ENCODE data around the gene MYT1. TPM values are rescaled to one million over a fixed set of nuclear protein-coding genes. Genes with fewer than 3 reads are reported as not detected.

Gene MYT1
- total and polyA plus RNA-seq, 2 of the 8 experiments (the other 6 are each of a cell fraction or from before 2014, with no cell fraction given), result 0.63 to 2.0 TPM

GRCh38 chr20:64240243-64241015 lies 76.2 kb downstream of the MYT1 start:
- no peak overlapping the region for H2BK20ac ChIP-seq (ENCODE audit: low read length)
- no peak overlapping the region for H3K18ac ChIP-seq (ENCODE audit: extremely low read depth, low read length)
- no peak overlapping the region for H3K4ac ChIP-seq (replicated peaks; ENCODE audit: insufficient read length, low read depth, low read length)
- H3K4me3 ChIP-seq (ENCODE audit: extremely low read depth in 1 of 4, insufficient read depth in 2 of 4, low read depth in 3 of 4, low read length in 4 of 4), result no peak overlapping the region
- no peaks in the 10 kb centered on the region for H4K20me1 ChIP-seq (replicated peaks in 1 of 2; ENCODE audit: control insufficient read depth in 1 of 2, insufficient read depth in 2 of 2, low read length in 2 of 2)
- no peaks in the 10 kb centered on the region for H3K23me2 ChIP-seq (ENCODE audit: low read depth, low read length)
- no peak overlapping the region for H2BK12ac ChIP-seq (ENCODE audit: low read depth, low read length)
- H2BK15ac ChIP-seq (ENCODE audit: low read length), result no peak overlapping the region
- H3K4me1 ChIP-seq (replicated peaks in 1 of 4; ENCODE audit: control insufficient read depth in 3 of 4, insufficient read depth in 4 of 4, low read length in 3 of 4), result no peaks in the 10 kb centered on the region
- H4K8ac ChIP-seq (ENCODE audit: extremely low read depth, insufficient read depth, low read length), result no peak overlapping the region
- no peak overlapping the region for H3K27ac ChIP-seq (ENCODE audit: low read depth, low read length)
- H4K5ac ChIP-seq (ENCODE audit: insufficient read length, low read depth, low read length), result no peak overlapping the region
- no peak overlapping the region for H3K9ac ChIP-seq (replicated peaks in 1 of 4; ENCODE audit: extremely low read depth in 1 of 4, low read depth in 3 of 4, low read length in 3 of 4)
- H3K79me2 ChIP-seq (ENCODE audit: control insufficient read depth in 1 of 2, insufficient read depth in 2 of 2, low read length in 2 of 2), result no peaks in the 10 kb centered on the region
- WGBS, 2 experiments (ENCODE audit: extremely low coverage in 1 of 2, insufficient coverage in 1 of 2, insufficient read length in 1 of 2, insufficient replicate concordance in 2 of 2, low coverage in 1 of 2, low lambda C conversion rate in 2 of 2, missing lambda C conversion rate in 1 of 2), result 97% methylated on average over 19 of the region's 26 CpGs; no CpG with 5 or more reads in 1 of the 2 experiments
- DNase-seq (ENCODE audit: low read depth in 1 of 2, low spot score in 2 of 2) (no peak), FAIRE-seq (no peak)
- no peak overlapping the region for H3K14ac ChIP-seq (ENCODE audit: insufficient read length)
- no peak overlapping the region for H4K91ac ChIP-seq (replicated peaks; ENCODE audit: insufficient read length, low read length)
- peaks cover 3 to 17% of the 10 kb centered on the region in 2 experiments; a peak in 2 of 4 replicates for H3K9me3 ChIP-seq (ENCODE audit: insufficient read depth in 2 of 2, low read depth in 1 of 2, low read length in 1 of 2)
- H3K27me3 ChIP-seq (replicated peaks in 1 of 4; ENCODE audit: control insufficient read depth in 3 of 4, extremely low read depth in 1 of 4, insufficient read depth in 3 of 4, low read length in 3 of 4), result no peaks in the 10 kb centered on the region; a peak in 2 of 7 replicates
- no peak overlapping the region for H3K23ac ChIP-seq (ENCODE audit: insufficient read length)
- H3K79me1 ChIP-seq (ENCODE audit: low read depth, low read length), result no peaks in the 10 kb centered on the region
- H2AFZ ChIP-seq (ENCODE audit: low read length), result no peak overlapping the region
- no peak overlapping the region for H3K4me2 ChIP-seq (ENCODE audit: insufficient read depth in 1 of 2, low read depth in 2 of 2, low read length in 2 of 2)
- no peak overlapping the region for H2BK5ac ChIP-seq (ENCODE audit: low read depth, low read length)
- no peak overlapping the region for H3K56ac ChIP-seq (replicated peaks; ENCODE audit: insufficient read length, low read depth, low read length)
- POLR2A ChIA-PET (ENCODE audit: partially characterized antibody), result no interaction called here
- no peaks in the 10 kb centered on the region for H3K36me3 ChIP-seq (ENCODE audit: control insufficient read depth in 2 of 4, insufficient read depth in 4 of 4, low read length in 3 of 4)
- H2AK5ac ChIP-seq (ENCODE audit: low read depth, low read length), result no peak overlapping the region
- H2BK120ac ChIP-seq (replicated peaks; ENCODE audit: low read depth, low read length), result no peak overlapping the region
- CTCF ChIA-PET (ENCODE audit: partially characterized antibody), result interaction anchor here (0.8 to 1.4 kb wide), 4 partner anchors 13 to 102 kb away, joined by 3 to 5 read pairs (median 4); partner anchors contain the start of gene PCMTD2
- TF ChIP-seq RAD21 (IDR thresholded peaks at IDR 0.05 in 1 of 2, conservative IDR thresholded peaks at IDR 0.05 in 1 of 2; ENCODE audit: low read depth in 2 of 2, low read length in 2 of 2) (no peak), EZH2 (IDR thresholded peaks at IDR 0.05; ENCODE audit: low read depth, low read length, severe bottlenecking) (no peak), FOSL1 (IDR thresholded peaks at IDR 0.05; ENCODE audit: insufficient read depth, low read depth, low read length) (no peak)

All from H1 (cell line).